ENCODE measurements around the gene RAB6B. TPM values are rescaled to one million over a fixed set of nuclear protein-coding genes. Genes with fewer than 3 reads are reported as not detected.

RAB6B gene
- total and polyA plus RNA-seq, 2 donors: 2.5 to 3.4 TPM

GRCh38 chr3:133925960-133926735 is 30.5 kb upstream of the RAB6B start:
- Histone ChIP-seq H3K27ac (ENCODE audit: low read depth) (no peak overlapping the region), H3K36me3 (ENCODE audit: insufficient read depth) (no peaks in the 10 kb centered on the region), H3K4me1 (ENCODE audit: insufficient read depth) (peaks cover 2% of the 10 kb centered on the region), H3K4me3 (ENCODE audit: low read depth, low read length) (no peak overlapping the region)
- no peak for DNase-seq (ENCODE audit: extremely low spot score)
- WGBS: 96% methylated on average over 10 of the region's 10 CpGs

- DNase-seq (ENCODE audit: extremely low spot score): no peak
- Histone ChIP-seq H3K36me3 (ENCODE audit: insufficient read depth) (no peaks in the 10 kb centered on the region), H3K27ac (ENCODE audit: low read depth) (no peak overlapping the region), H3K4me3 (ENCODE audit: low read depth, low read length) (no peak overlapping the region), H3K4me1 (ENCODE audit: insufficient read depth) (peaks cover 2% of the 10 kb centered on the region)
- WGBS: 66% methylated on average over 4 of the region's 4 CpGs
These were observed 28.4 kb upstream of the RAB6B start for GRCh38 chr3:133924041-133924440.

GRCh38 chr3:133921592-133921991 is 25.9 kb upstream of the RAB6B start:
- Histone ChIP-seq H3K4me3 (ENCODE audit: low read depth, low read length) (no peak overlapping the region), H3K36me3 (ENCODE audit: insufficient read depth) (no peaks in the 10 kb centered on the region), H3K27ac (ENCODE audit: low read depth) (no peak overlapping the region), H3K4me1 (ENCODE audit: insufficient read depth) (no peaks in the 10 kb centered on the region)
- WGBS: 93% methylated on average over 1 of the region's 1 CpG
- DNase-seq (ENCODE audit: extremely low spot score): no peak

- no peak for DNase-seq (ENCODE audit: extremely low spot score)
- no peak overlapping the region for H3K4me3 ChIP-seq (ENCODE audit: low read depth, low read length)
- no peaks in the 10 kb centered on the region for H3K4me1 ChIP-seq (ENCODE audit: insufficient read depth)
- H3K27ac ChIP-seq (ENCODE audit: low read depth): no peak overlapping the region
- no peaks in the 10 kb centered on the region for H3K36me3 ChIP-seq (ENCODE audit: insufficient read depth)
These were observed 21.5 kb upstream of the RAB6B start for GRCh38 chr3:133917144-133917543.

GRCh38 chr3:133915685-133916658 is 20.3 kb upstream of the RAB6B start:
- WGBS: 69% methylated on average over 10 of the region's 10 CpGs
- Histone ChIP-seq H3K4me1 (ENCODE audit: insufficient read depth) (no peaks in the 10 kb centered on the region), H3K36me3 (ENCODE audit: insufficient read depth) (no peaks in the 10 kb centered on the region), H3K4me3 (ENCODE audit: low read depth, low read length) (no peak overlapping the region), H3K27ac (ENCODE audit: low read depth) (no peak overlapping the region)
- no peak for DNase-seq (ENCODE audit: extremely low spot score)

GRCh38 chr3:133914839-133915600 is 19.3 kb upstream of the RAB6B start:
- H3K36me3 ChIP-seq (ENCODE audit: insufficient read depth): no peaks in the 10 kb centered on the region
- 81% methylated on average over 12 of the region's 12 CpGs for WGBS
- H3K4me3 ChIP-seq (ENCODE audit: low read depth, low read length): no peak overlapping the region
- no peak overlapping the region for H3K27ac ChIP-seq (ENCODE audit: low read depth)
- no peaks in the 10 kb centered on the region for H3K4me1 ChIP-seq (ENCODE audit: insufficient read depth)
- no peak for DNase-seq (ENCODE audit: extremely low spot score)

- Histone ChIP-seq H3K4me1 (ENCODE audit: insufficient read depth) (no peaks in the 10 kb centered on the region), H3K4me3 (ENCODE audit: low read depth, low read length) (no peak overlapping the region)
- WGBS: 70% methylated on average over 2 of the region's 2 CpGs
These were observed 14.7 kb upstream of the RAB6B start for GRCh38 chr3:133910422-133910821.

GRCh38 chr3:133905376-133905775 is 9.7 kb upstream of the RAB6B start:
- WGBS: 77% methylated on average over 3 of the region's 3 CpGs
- no peak for DNase-seq (ENCODE audit: extremely low spot score)

More at GRCh38 chr3:133910422-133910821, 14.7 kb upstream of the RAB6B start:
- Histone ChIP-seq H3K27ac (ENCODE audit: low read depth) (no peak overlapping the region), H3K36me3 (ENCODE audit: insufficient read depth) (no peaks in the 10 kb centered on the region)
- DNase-seq (ENCODE audit: extremely low spot score): no peak

GRCh38 chr3:133901847-133902246 is 6.2 kb upstream of the RAB6B start:
- Histone ChIP-seq H3K27ac (ENCODE audit: low read depth) (no peak overlapping the region), H3K4me1 (ENCODE audit: insufficient read depth) (no peaks in the 10 kb centered on the region), H3K36me3 (ENCODE audit: insufficient read depth) (no peaks in the 10 kb centered on the region), H3K4me3 (ENCODE audit: low read depth, low read length) (no peak overlapping the region)
- 84% methylated on average over 5 of the region's 5 CpGs for WGBS
- no peak for DNase-seq (ENCODE audit: extremely low spot score)

More at GRCh38 chr3:133905376-133905775, 9.7 kb upstream of the RAB6B start:
- Histone ChIP-seq H3K27ac (ENCODE audit: low read depth) (no peak overlapping the region), H3K4me1 (ENCODE audit: insufficient read depth) (no peaks in the 10 kb centered on the region), H3K4me3 (ENCODE audit: low read depth, low read length) (no peak overlapping the region), H3K36me3 (ENCODE audit: insufficient read depth) (no peaks in the 10 kb centered on the region)

- H3K27ac ChIP-seq (ENCODE audit: low read depth): no peak overlapping the region
- no peak overlapping the region for H3K4me3 ChIP-seq (ENCODE audit: low read depth, low read length)
- 79% methylated on average over 1 of the region's 1 CpG for WGBS
- DNase-seq (ENCODE audit: extremely low spot score): no peak
- no peaks in the 10 kb centered on the region for H3K4me1 ChIP-seq (ENCODE audit: insufficient read depth)
- H3K36me3 ChIP-seq (ENCODE audit: insufficient read depth): no peaks in the 10 kb centered on the region
These were observed 5.4 kb upstream of the RAB6B start for GRCh38 chr3:133901083-133901482.

- no peaks in the 10 kb centered on the region for H3K4me1 ChIP-seq (ENCODE audit: insufficient read depth)
- no peak overlapping the region for H3K27ac ChIP-seq (ENCODE audit: low read depth)
- no peak overlapping the region for H3K4me3 ChIP-seq (ENCODE audit: low read depth, low read length)
- DNase-seq (ENCODE audit: extremely low spot score): no peak
- H3K36me3 ChIP-seq (ENCODE audit: insufficient read depth): no peaks in the 10 kb centered on the region
These were observed 3.6 kb upstream of the RAB6B start for GRCh38 chr3:133899311-133899710.

- no peak overlapping the region for H3K27ac ChIP-seq (ENCODE audit: low read depth)
- WGBS: 79% methylated on average over 7 of the region's 7 CpGs
- H3K4me3 ChIP-seq (ENCODE audit: low read depth, low read length): no peak overlapping the region
- no peak for DNase-seq (ENCODE audit: extremely low spot score)
- H3K4me1 ChIP-seq (ENCODE audit: insufficient read depth): no peaks in the 10 kb centered on the region
- H3K36me3 ChIP-seq (ENCODE audit: insufficient read depth): no peaks in the 10 kb centered on the region
These were observed 1.9 kb upstream of the RAB6B start for GRCh38 chr3:133897547-133897946.

GRCh38 chr3:133896002-133896761 is 500 bp upstream of the RAB6B start:
- Histone ChIP-seq H3K27ac (ENCODE audit: low read depth) (no peak overlapping the region), H3K4me1 (ENCODE audit: insufficient read depth) (no peaks in the 10 kb centered on the region), H3K36me3 (ENCODE audit: insufficient read depth) (no peaks in the 10 kb centered on the region), H3K4me3 (ENCODE audit: low read depth, low read length) (peak overlapping the region; percentile 60)
- DNase-seq (ENCODE audit: extremely low spot score): no peak
- 11% methylated on average over 37 of the region's 37 CpGs for WGBS
